Vagina (tissue), 2 donors: ENCODE results near the gene ALKAL2. TPM values are rescaled to one million over a fixed set of nuclear protein-coding genes. Genes with fewer than 3 reads are reported as not detected.

Experiments
- DNase-seq, 2 donors: peaks; one replicate each; pipeline ENCODE4 v3.0.0-alpha.2; 2017; ENCODE audit errors: extremely low spot score in 2 of 2
- H3K27ac ChIP-seq: fragments of 200-600 bp; sonication (generic); one replicate; pipeline ENCODE4 v1.5.1; 2019
- H3K27me3 ChIP-seq: fragments of 200-600 bp; sonication (generic); one replicate; pipeline ENCODE4 v1.5.1; 2019
- H3K36me3 ChIP-seq, 2 donors: fragments of 200-600 bp; sonication (generic); one replicate each; pipeline ENCODE4 v1.5.1; 2017 to 2019
- H3K4me1 ChIP-seq: fragments of 200-600 bp; sonication (generic); one replicate; pipeline ENCODE4 v1.5.1; 2019
- H3K4me3 ChIP-seq, 2 donors: fragments of 200-600 bp; sonication (generic); 1 replicate in 1 of 2; 2 replicates in 1 of 2; pipeline ENCODE4 v1.5.1; 2016 to 2019
- H3K9me3 ChIP-seq: fragments of 200-600 bp; sonication (generic); one replicate; pipeline ENCODE4 v1.5.1; 2019
- CTCF ChIP-seq, 3 experiments: fragments of 450-650 bp in 2 of 3; fragments of 200-600 bp in 1 of 3; sonication (generic) in 1 of 3; IDR thresholded peaks; one replicate each; pipeline ENCODE4 v1.5.1; 2017 to 2019; ENCODE audit warnings: antibody characterized with exemption in 3 of 3, mild to moderate bottlenecking in 2 of 3, moderate library complexity in 2 of 3
- POLR2A ChIP-seq, 2 donors: fragments of 450-650 bp; IDR thresholded peaks; one replicate each; pipeline ENCODE4 v1.6.1; 2017; ENCODE audit warnings: antibody characterized with exemption in 2 of 2, mild to moderate bottlenecking in 2 of 2, moderate library complexity in 2 of 2
- POLR2AphosphoS5 ChIP-seq, 2 donors: sonication (generic); formaldehyde crosslinking; IDR thresholded peaks; one replicate each; pipeline ENCODE4 v1.9.0; 2017; ENCODE audit warnings: antibody characterized with exemption in 2 of 2, mild to moderate bottlenecking in 2 of 2, low read depth in 1 of 2; ENCODE audit not compliant: insufficient read depth in 1 of 2
- intact Hi-C: fragments of 100-400 bp; cut with DNase I; formaldehyde crosslinking; loops from one replicate; pipeline ENCODE4 v1.15.1; 2023
- total RNA-seq: library from RNA; depleted of rRNA; stranded (reverse); fragments of >200 nt; gene quantifications from one replicate; pipeline ENCODE4 v1.2.3, GENCODE V29; 2016

Gene ALKAL2
- total RNA-seq, 1 donor from 2014 or later: 17.4 TPM

- no peak for TF ChIP-seq POLR2A (IDR thresholded peaks at IDR 0.05)
- no peak for TF ChIP-seq CTCF (IDR thresholded peaks at IDR 0.05)
- TF ChIP-seq POLR2AphosphoS5 (IDR thresholded peaks at IDR 0.05; ENCODE audit: insufficient read depth in 1 of 2, low read depth in 1 of 2): no peak
- no peak for DNase-seq
- Histone ChIP-seq H3K9me3 (no peaks in the 10 kb centered on the region), H3K4me3 (no peak overlapping the region), H3K36me3 (no peaks in the 10 kb centered on the region), H3K27me3 (no peaks in the 10 kb centered on the region), H3K4me1 (no peaks in the 10 kb centered on the region), H3K27ac (no peak overlapping the region)
- intact Hi-C loops: no loop called here
Observed at GRCh38 chr2:309954-310510, 22.1 kb upstream of the ALKAL2 start.

GRCh38 chr2:309148-309953 lies 21.5 kb upstream of the ALKAL2 start:
- no peaks in the 10 kb centered on the region for H3K36me3 ChIP-seq
- TF ChIP-seq POLR2A (IDR thresholded peaks at IDR 0.05) (no peak), CTCF (IDR thresholded peaks at IDR 0.05) (no peak), POLR2AphosphoS5 (IDR thresholded peaks at IDR 0.05; ENCODE audit: insufficient read depth in 1 of 2, low read depth in 1 of 2) (no peak)
- H3K4me1 ChIP-seq: no peaks in the 10 kb centered on the region
- no peak for DNase-seq
- H3K27ac ChIP-seq: no peak overlapping the region
- no peaks in the 10 kb centered on the region for H3K27me3 ChIP-seq
- no peaks in the 10 kb centered on the region for H3K9me3 ChIP-seq
- no peak overlapping the region for H3K4me3 ChIP-seq
- intact Hi-C loops: no loop called here

GRCh38 chr2:305366-305765 lies 17.5 kb upstream of the ALKAL2 start:
- intact Hi-C loops: no loop called here
- Histone ChIP-seq H3K27ac (no peak overlapping the region), H3K4me1 (no peaks in the 10 kb centered on the region), H3K4me3 (no peak overlapping the region), H3K9me3 (no peaks in the 10 kb centered on the region), H3K36me3 (no peaks in the 10 kb centered on the region), H3K27me3 (no peaks in the 10 kb centered on the region)
- TF ChIP-seq POLR2A (IDR thresholded peaks at IDR 0.05) (no peak), CTCF (IDR thresholded peaks at IDR 0.05) (no peak), POLR2AphosphoS5 (IDR thresholded peaks at IDR 0.05; ENCODE audit: insufficient read depth in 1 of 2, low read depth in 1 of 2) (no peak)
- DNase-seq: no peak

- intact Hi-C loops: no loop called here
- no peaks in the 10 kb centered on the region for H3K27me3 ChIP-seq
Observed at GRCh38 chr2:296354-296753, 8.5 kb upstream of the ALKAL2 start.

More at GRCh38 chr2:296354-296753, 8.5 kb upstream of the ALKAL2 start:
- no peak for DNase-seq
- Histone ChIP-seq H3K9me3 (no peaks in the 10 kb centered on the region), H3K27ac (no peak overlapping the region), H3K4me1 (no peaks in the 10 kb centered on the region), H3K36me3 (no peaks in the 10 kb centered on the region), H3K4me3 (no peak overlapping the region)
- TF ChIP-seq CTCF (IDR thresholded peaks at IDR 0.05) (no peak), POLR2AphosphoS5 (IDR thresholded peaks at IDR 0.05; ENCODE audit: insufficient read depth in 1 of 2, low read depth in 1 of 2) (no peak), POLR2A (IDR thresholded peaks at IDR 0.05) (no peak)
